Measurements from ENCODE around the gene GAST. TPM values are rescaled to one million over a fixed set of nuclear protein-coding genes. Genes with fewer than 3 reads are reported as not detected.

The GAST gene, protein sequence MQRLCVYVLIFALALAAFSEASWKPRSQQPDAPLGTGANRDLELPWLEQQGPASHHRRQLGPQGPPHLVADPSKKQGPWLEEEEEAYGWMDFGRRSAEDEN
- not detected for total RNA-seq
- not detected for polyA plus RNA-seq
- total RNA-seq: not detected

DNA sequence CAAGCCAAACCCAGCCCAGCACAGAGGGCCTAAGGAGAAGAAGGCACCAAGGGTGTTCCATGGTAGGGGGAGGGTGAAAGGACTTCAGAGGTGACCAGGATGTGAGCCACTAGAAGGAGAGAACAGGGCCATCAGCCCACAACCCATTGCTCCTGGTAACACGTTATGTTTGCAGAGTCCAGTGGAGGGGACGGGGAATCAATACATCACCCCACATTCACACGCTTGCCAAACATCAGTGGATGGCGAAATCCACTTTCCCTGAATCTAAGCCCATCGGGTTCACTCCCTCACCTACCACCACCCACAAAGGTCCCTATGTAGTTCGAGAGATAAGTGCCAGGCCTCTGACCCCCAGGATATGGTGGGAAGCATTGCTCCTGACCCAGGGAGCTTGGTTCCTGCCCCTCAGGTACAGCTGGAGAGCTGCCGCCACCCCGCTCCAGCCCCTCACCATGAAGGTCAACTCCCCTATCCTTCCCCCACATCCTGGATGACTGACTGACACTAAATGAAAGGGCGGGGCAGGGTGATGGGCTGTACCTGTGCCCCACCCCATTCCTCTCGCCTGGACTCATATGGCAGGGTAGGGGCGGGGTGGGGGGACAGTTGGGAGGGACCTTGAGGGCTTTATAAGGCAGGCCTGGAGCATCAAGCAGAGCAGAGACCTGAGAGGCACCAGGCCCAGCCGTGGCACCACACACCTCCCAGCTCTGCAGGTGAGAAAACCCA is at the start of gene GAST:
Gene GAST (plus strand): TSS at position 663 of the 732 bp plus-strand sequence. CDS start 3,106 bp downstream, outside the sequence.
- H3K4me1 ChIP-seq (ENCODE audit: control insufficient read depth in 2 of 2, insufficient read depth in 2 of 2, low read length in 2 of 2): no peaks in the 10 kb centered on the region
- intact Hi-C loops (cut with micrococcal nuclease): no loop called here
- ChIA-PET POLR2A (no interaction called here), CTCF (interaction anchor here (0.7 kb wide), 1 partner anchor 825 kb away, joined by 5 read pairs; no protein-coding TSS in a partner anchor)
- Mint-ChIP-seq H3K27ac (no peak within 1 kb of the TSS), H3K4me3 (no peak within 1 kb of the TSS), H3K36me3 (no peaks in the 10 kb centered on the region), H3K9me3 (peaks cover 0 to 3% (median 0%) of the 10 kb centered on the region in 11 donors), H3K27me3 (peaks cover 0 to 18% (median 4%) of the 10 kb centered on the region in 5 donors), H3K4me1 (peaks cover 0 to 5% (median 0%) of the 10 kb centered on the region in 7 donors)
- H3K36me3 ChIP-seq (ENCODE audit: control insufficient read depth in 2 of 3, insufficient read depth in 3 of 3, low read length in 3 of 3): no peaks in the 10 kb centered on the region
- DNase-seq (no peak), ATAC-seq (no peak)
- no peaks in the 10 kb centered on the region for H3K9me3 ChIP-seq (ENCODE audit: control insufficient read depth in 2 of 3, low read length in 3 of 3)
- no peaks in the 10 kb centered on the region for H3K27me3 ChIP-seq (ENCODE audit: control insufficient read depth in 2 of 2, insufficient read depth in 2 of 2, low read length in 2 of 2)
- H3K27ac ChIP-seq (ENCODE audit: low read depth, low read length): no peak within 1 kb of the TSS
- H3K4me3 ChIP-seq (ENCODE audit: low read length): no peak within 1 kb of the TSS

DNA sequence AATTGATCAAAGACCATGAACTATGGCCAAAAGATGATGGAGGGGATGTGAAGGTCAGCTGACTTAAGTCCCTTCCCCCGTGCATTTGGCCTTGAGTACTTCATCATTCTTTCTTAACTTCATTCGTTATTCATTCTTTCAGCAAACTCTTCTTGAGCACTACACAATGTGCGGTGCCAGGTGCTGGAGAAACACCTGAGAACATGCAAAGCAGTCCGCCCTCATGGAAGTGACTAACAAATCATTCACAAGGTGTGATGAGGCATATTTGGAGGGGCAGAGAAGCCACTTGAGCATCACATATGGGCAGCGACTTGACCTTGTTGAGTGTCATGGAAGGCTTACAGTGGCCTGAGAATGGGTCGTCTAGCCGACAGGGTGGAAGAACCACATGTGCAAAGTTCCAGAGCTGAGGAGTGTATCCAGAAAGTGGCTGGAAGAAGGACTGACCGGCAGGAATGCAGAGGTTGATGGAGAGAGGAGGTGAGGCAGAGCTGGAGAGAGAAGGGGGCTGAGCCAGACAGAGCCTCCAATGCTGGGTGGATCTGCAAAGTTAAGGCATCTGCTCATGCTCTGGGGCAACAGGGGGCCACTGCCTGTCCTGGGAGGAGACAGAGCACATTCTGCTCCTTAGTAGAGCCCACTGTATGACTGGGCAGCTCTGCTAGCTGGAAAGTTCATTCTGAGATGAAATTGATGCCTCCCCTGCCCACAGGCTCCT is 48.5 kb upstream of the GAST start:
- no peaks in the 10 kb centered on the region for H3K9me3 ChIP-seq (ENCODE audit: control insufficient read depth in 2 of 3, low read length in 3 of 3)
- no peak overlapping the region for H3K27ac ChIP-seq (ENCODE audit: low read depth, low read length)
- H3K27me3 ChIP-seq (ENCODE audit: control insufficient read depth in 2 of 2, insufficient read depth in 2 of 2, low read length in 2 of 2): no peaks in the 10 kb centered on the region
- ChIA-PET CTCF (interaction anchor here (0.7 to 8.4 kb wide), 26 partner anchors 10 to 982 kb away, joined by 3 to 125 read pairs (median 6); partner anchors contain the start of genes EIF1, KRT10 and KRTAP16-1), POLR2A (interaction anchor here (0.6 to 9.2 kb wide), 7 partner anchors 15 to 1172 kb away, joined by 3 to 155 read pairs (median 6); partner anchors contain the start of gene EIF1)
- peak overlapping the region in 4 of 10 donors; percentile 23 to 53 (median 39) for H3K4me3 Mint-ChIP-seq
- H3K36me3 ChIP-seq (ENCODE audit: control insufficient read depth in 2 of 3, insufficient read depth in 3 of 3, low read length in 3 of 3): no peaks in the 10 kb centered on the region
- H3K27ac Mint-ChIP-seq: peak overlapping the region in 1 of 9 donors; percentile 54
- H3K4me1 ChIP-seq (ENCODE audit: control insufficient read depth in 2 of 2, insufficient read depth in 2 of 2, low read length in 2 of 2): peaks cover 4 to 7% of the 10 kb centered on the region in 2 donors
- H3K4me3 ChIP-seq (ENCODE audit: low read length): no peak overlapping the region
- H3K36me3 Mint-ChIP-seq: no peaks in the 10 kb centered on the region
- peaks cover 0 to 1% (median 0%) of the 10 kb centered on the region in 11 donors for H3K9me3 Mint-ChIP-seq
- DNase-seq: no peak
- no peak for ATAC-seq
- H3K4me1 Mint-ChIP-seq: peaks cover 17 to 38% (median 21%) of the 10 kb centered on the region in 7 donors
- intact Hi-C loops (cut with micrococcal nuclease): loop anchor here in 1 of 2 donors (10.0 kb wide), 1 partner anchor 1019 kb away; the partner anchor contains the start of gene SMARCE1
- peaks cover 0 to 13% (median 0%) of the 10 kb centered on the region in 5 donors for H3K27me3 Mint-ChIP-seq

DNA sequence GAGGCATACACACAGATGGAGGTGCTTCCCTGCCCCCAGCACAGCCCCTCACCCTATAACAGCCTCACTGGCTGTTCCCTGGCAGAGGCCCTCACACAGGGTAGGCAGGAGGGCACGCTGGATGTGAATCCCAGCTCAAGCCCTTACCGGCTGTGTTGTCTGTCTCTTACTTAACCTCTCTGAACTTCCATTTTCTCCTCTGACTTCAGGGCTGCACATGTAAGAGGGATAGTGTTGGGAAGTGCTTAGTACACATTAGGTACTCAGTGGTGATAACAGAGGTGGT is 48.0 kb upstream of the GAST start:
- intact Hi-C loops (cut with micrococcal nuclease): loop anchor here in 1 of 2 donors (10.0 kb wide), 1 partner anchor 1019 kb away; the partner anchor contains the start of gene SMARCE1
- Mint-ChIP-seq H3K9me3 (peaks cover 0 to 1% (median 0%) of the 10 kb centered on the region in 11 donors), H3K4me3 (no peak overlapping the region), H3K27me3 (peaks cover 0 to 13% (median 0%) of the 10 kb centered on the region in 5 donors), H3K27ac (no peak overlapping the region), H3K36me3 (no peaks in the 10 kb centered on the region), H3K4me1 (peaks cover 17 to 43% (median 21%) of the 10 kb centered on the region in 7 donors)
- DNase-seq (no peak), ATAC-seq (no peak)
- no peaks in the 10 kb centered on the region for H3K36me3 ChIP-seq (ENCODE audit: control insufficient read depth in 2 of 3, insufficient read depth in 3 of 3, low read length in 3 of 3)
- peaks cover 4 to 7% of the 10 kb centered on the region in 2 donors for H3K4me1 ChIP-seq (ENCODE audit: control insufficient read depth in 2 of 2, insufficient read depth in 2 of 2, low read length in 2 of 2)
- H3K27me3 ChIP-seq (ENCODE audit: control insufficient read depth in 2 of 2, insufficient read depth in 2 of 2, low read length in 2 of 2): no peaks in the 10 kb centered on the region
- no peak overlapping the region for H3K4me3 ChIP-seq (ENCODE audit: low read length)
- H3K27ac ChIP-seq (ENCODE audit: low read depth, low read length): no peak overlapping the region
- H3K9me3 ChIP-seq (ENCODE audit: control insufficient read depth in 2 of 3, low read length in 3 of 3): no peaks in the 10 kb centered on the region
- ChIA-PET CTCF (interaction anchor here (0.7 to 8.4 kb wide), 10 partner anchors 15 to 861 kb away, joined by 3 to 125 read pairs (median 19); partner anchors contain the start of gene EIF1), POLR2A (interaction anchor here (0.9 to 9.2 kb wide), 4 partner anchors 15 to 811 kb away, joined by 3 to 155 read pairs (median 22); partner anchors contain the start of gene EIF1)

DNA sequence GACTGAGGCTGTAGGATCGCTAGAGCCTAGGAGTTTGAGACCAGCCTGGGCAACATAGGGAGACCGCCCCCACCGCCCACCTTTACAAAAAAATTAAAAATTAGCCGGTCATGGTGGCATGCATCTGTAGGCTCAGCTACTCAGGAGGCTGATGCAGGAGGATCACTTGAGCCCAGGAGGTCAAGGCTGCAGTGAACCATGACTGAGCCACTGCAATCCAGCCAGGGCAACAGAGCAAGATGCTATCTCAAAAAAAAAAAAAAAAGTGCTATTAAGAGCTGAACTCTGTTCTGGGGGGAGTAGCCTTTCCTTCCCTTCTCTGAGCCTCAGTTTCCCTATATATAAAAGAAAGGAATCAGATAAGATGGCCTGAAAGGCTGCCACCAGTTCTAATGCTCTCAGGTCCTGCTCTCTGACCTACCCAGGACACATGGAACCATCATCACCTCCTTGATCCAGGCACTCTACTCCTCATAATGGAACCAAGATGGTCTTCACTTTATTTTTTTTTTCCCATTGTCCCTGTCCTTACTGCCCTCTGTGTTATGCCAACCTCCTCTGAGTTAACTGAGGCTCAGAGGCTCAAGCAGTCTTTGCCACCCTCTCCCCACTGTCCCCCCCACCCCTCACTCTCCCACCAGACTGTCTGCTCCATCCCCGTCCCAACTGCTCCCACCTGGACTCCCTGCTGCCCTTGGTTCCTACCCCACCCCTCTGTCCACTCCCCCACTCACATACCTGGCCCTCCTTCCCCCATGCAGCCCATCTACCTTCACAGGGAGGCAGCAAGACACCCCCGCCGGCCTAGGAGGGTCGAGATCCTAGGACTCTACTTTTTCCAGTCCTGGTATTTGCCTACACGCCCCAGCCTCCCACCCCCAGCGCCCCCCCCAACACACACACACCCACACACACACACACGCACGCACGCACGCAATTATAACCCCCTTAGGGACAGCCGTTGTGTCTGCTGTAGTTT is 47.3 kb upstream of the GAST start:
- ChIA-PET POLR2A (interaction anchor here (0.6 to 9.2 kb wide), 12 partner anchors 12 to 1302 kb away, joined by 3 to 155 read pairs (median 8); partner anchors contain the start of genes EIF1 and KRTAP16-1), CTCF (interaction anchor here (0.5 to 8.4 kb wide), 21 partner anchors 14 to 1117 kb away, joined by 3 to 125 read pairs (median 6); partner anchors contain the start of genes EIF1 and KRTAP16-1)
- H3K4me1 ChIP-seq (ENCODE audit: control insufficient read depth in 2 of 2, insufficient read depth in 2 of 2, low read length in 2 of 2): peaks cover 4 to 7% of the 10 kb centered on the region in 2 donors
- no peaks in the 10 kb centered on the region for H3K36me3 ChIP-seq (ENCODE audit: control insufficient read depth in 2 of 3, insufficient read depth in 3 of 3, low read length in 3 of 3)
- no peak for ATAC-seq
- H3K27me3 ChIP-seq (ENCODE audit: control insufficient read depth in 2 of 2, insufficient read depth in 2 of 2, low read length in 2 of 2): no peaks in the 10 kb centered on the region
- intact Hi-C loops (cut with micrococcal nuclease): loop anchor here (5.0 to 10.0 kb wide), 3 partner anchors 543 to 1020 kb away; partner anchors contain the start of genes KRTAP4-12 (in 1 of the 2) and SMARCE1 (in 1 of the 2)
- peaks cover 0 to 6% (median 0%) of the 10 kb centered on the region in 5 donors for H3K36me3 Mint-ChIP-seq
- H3K9me3 ChIP-seq (ENCODE audit: control insufficient read depth in 2 of 3, low read length in 3 of 3): no peaks in the 10 kb centered on the region
- peaks cover 0 to 13% (median 0%) of the 10 kb centered on the region in 5 donors for H3K27me3 Mint-ChIP-seq
- no peak for DNase-seq
- H3K4me3 ChIP-seq (ENCODE audit: low read length): peak overlapping the region; percentile 87
- peaks cover 17 to 50% (median 21%) of the 10 kb centered on the region in 7 donors for H3K4me1 Mint-ChIP-seq
- peak overlapping the region; percentile 97 for H3K27ac ChIP-seq (ENCODE audit: low read depth, low read length)
- H3K9me3 Mint-ChIP-seq: peaks cover 0 to 1% (median 0%) of the 10 kb centered on the region in 11 donors
- peak overlapping the region; percentile 88 to 100 (median 93) for H3K27ac Mint-ChIP-seq
- H3K4me3 Mint-ChIP-seq: peak overlapping the region; percentile 85 to 95 (median 92)

DNA sequence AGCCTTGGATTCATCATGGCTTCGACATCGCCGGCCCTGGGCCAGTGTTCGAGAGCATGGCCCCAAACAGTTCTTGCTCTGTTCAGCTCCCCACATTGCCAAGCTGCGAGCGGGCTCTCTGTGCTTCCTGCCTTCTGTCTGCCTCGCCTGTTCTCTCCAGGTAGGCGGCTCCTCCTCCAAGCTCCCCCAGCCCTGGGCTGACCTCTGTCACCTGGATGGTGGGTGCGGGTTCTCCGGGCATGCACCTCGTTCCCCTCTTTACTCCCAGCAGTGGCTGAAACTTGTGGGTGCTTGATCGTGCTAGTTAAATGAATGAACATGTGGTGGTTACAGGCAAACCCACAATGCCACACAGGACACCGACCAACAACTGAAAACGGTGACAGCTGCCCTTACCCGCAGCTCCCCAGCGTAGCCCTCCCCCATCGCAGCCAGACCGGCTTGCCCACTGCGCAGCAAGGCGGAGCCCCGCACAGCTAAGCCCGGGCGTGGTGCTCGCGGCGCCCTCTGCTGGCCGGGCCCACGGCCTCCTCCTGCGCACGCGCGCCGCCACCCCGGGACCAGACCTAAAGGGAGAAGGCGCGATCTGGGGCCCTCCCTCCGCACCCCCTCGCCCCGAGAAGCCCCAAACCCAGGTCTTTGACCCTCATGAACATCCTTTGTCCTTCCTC is 46.4 kb upstream of the GAST start:
- peak; percentile 81 to 96 (median 90) for DNase-seq
- H3K36me3 Mint-ChIP-seq: peaks cover 0 to 6% (median 0%) of the 10 kb centered on the region in 5 donors
- peaks cover 17 to 54% (median 21%) of the 10 kb centered on the region in 7 donors for H3K4me1 Mint-ChIP-seq
- H3K27ac Mint-ChIP-seq: peak overlapping the region; percentile 88 to 100 (median 96)
- H3K9me3 Mint-ChIP-seq: peaks cover 0 to 1% (median 0%) of the 10 kb centered on the region in 11 donors
- peaks cover 4 to 7% of the 10 kb centered on the region in 2 donors for H3K4me1 ChIP-seq (ENCODE audit: control insufficient read depth in 2 of 2, insufficient read depth in 2 of 2, low read length in 2 of 2)
- H3K36me3 ChIP-seq (ENCODE audit: control insufficient read depth in 2 of 3, insufficient read depth in 3 of 3, low read length in 3 of 3): no peaks in the 10 kb centered on the region
- peaks cover 0 to 13% (median 0%) of the 10 kb centered on the region in 5 donors for H3K27me3 Mint-ChIP-seq
- peak overlapping the region; percentile 97 for H3K27ac ChIP-seq (ENCODE audit: low read depth, low read length)
- peak overlapping the region; percentile 85 to 95 (median 92) for H3K4me3 Mint-ChIP-seq
- intact Hi-C loops (cut with micrococcal nuclease): loop anchor here (1.0 to 10.0 kb wide), 16 partner anchors 14 to 1307 kb away; partner anchors contain the start of genes EIF1 (in 2 of the 2), KRTAP4-12 (in 1 of the 2) and SMARCE1 (in 1 of the 2)
- POLR2A ChIA-PET: interaction anchor here (0.6 to 9.2 kb wide), 11 partner anchors 9 to 847 kb away, joined by 3 to 155 read pairs (median 8); partner anchors contain the start of genes EIF1 and KRTAP16-1
- peak; percentile 87 for ATAC-seq
- H3K27me3 ChIP-seq (ENCODE audit: control insufficient read depth in 2 of 2, insufficient read depth in 2 of 2, low read length in 2 of 2): no peaks in the 10 kb centered on the region
- CTCF ChIA-PET: interaction anchor here (0.5 to 8.4 kb wide), 21 partner anchors 13 to 1118 kb away, joined by 3 to 125 read pairs (median 4); partner anchors contain the start of genes EIF1 and KRTAP16-1
- H3K9me3 ChIP-seq (ENCODE audit: control insufficient read depth in 2 of 3, low read length in 3 of 3): no peaks in the 10 kb centered on the region
- peak overlapping the region; percentile 87 for H3K4me3 ChIP-seq (ENCODE audit: low read length)
